WERI-Rb-1 (cell line): ENCODE data around the gene SPACDR.

Experiments
- DNase-seq: peaks from one replicate; pipeline ENCODE4 v3.0.0-alpha.2; 2020
- H3K27ac ChIP-seq: fragments of 250-450 bp; sonication (Bioruptor Pico); 2 replicates; pipeline ENCODE4 v1.5.1; 2020; ENCODE audit warnings: mild to moderate bottlenecking, moderate library complexity
- H3K27me3 ChIP-seq: fragments of 250-450 bp; sonication (Bioruptor Pico); 2 replicates; pipeline ENCODE4 v1.5.1; 2021; ENCODE audit warnings: mild to moderate bottlenecking, low read depth, moderate library complexity; ENCODE audit not compliant: insufficient read depth, severe bottlenecking
- H3K36me3 ChIP-seq: fragments of 250-450 bp; sonication (Bioruptor Pico); 2 replicates; pipeline ENCODE4 v1.5.1; 2020; ENCODE audit warnings: mild to moderate bottlenecking, moderate library complexity
- H3K4me3 ChIP-seq: 2 replicates; pipeline ENCODE4 v1.5.1; 2011; ENCODE audit warnings: low read depth, mild to moderate bottlenecking, control low read depth, low read length
- H3K9me3 ChIP-seq: fragments of 250-450 bp; sonication (Bioruptor Pico); 2 replicates; pipeline ENCODE4 v1.5.1; 2021; ENCODE audit warnings: mild to moderate bottlenecking, moderate library complexity; ENCODE audit not compliant: severe bottlenecking
- CTCF ChIP-seq: IDR thresholded peaks from 2 replicates; pipeline ENCODE4 v1.5.1; 2011; ENCODE audit warnings: low read depth, mild to moderate bottlenecking, control low read depth, inconsistent platforms, low read length

SPACDR gene

GRCh38 chr7:100476903-100477870, 13.1 kb upstream of the SPACDR start:
- H3K36me3 ChIP-seq, result no peaks in the 10 kb centered on the region
- no peaks in the 10 kb centered on the region for H3K9me3 ChIP-seq
- no peak overlapping the region for H3K27ac ChIP-seq
- TF ChIP-seq CTCF, result no peak
- H3K4me3 ChIP-seq, result no peak overlapping the region
- DNase-seq, result no peak
- no peaks in the 10 kb centered on the region for H3K27me3 ChIP-seq

- no peaks in the 10 kb centered on the region for H3K9me3 ChIP-seq
- no peak overlapping the region for H3K4me3 ChIP-seq
- no peaks in the 10 kb centered on the region for H3K36me3 ChIP-seq
- no peak overlapping the region for H3K27ac ChIP-seq
- no peak for TF ChIP-seq CTCF
- no peak for DNase-seq
- no peaks in the 10 kb centered on the region for H3K27me3 ChIP-seq
Observed at GRCh38 chr7:100476101-100476780, 12.2 kb upstream of the SPACDR start.

- no peak overlapping the region for H3K4me3 ChIP-seq
Observed at GRCh38 chr7:100475549-100475948, 11.5 kb upstream of the SPACDR start.

GRCh38 chr7:100472854-100473499, 8.9 kb upstream of the SPACDR start:
- no peak for TF ChIP-seq CTCF
- Histone ChIP-seq H3K9me3 (no peaks in the 10 kb centered on the region), H3K27me3 (no peaks in the 10 kb centered on the region), H3K36me3 (no peaks in the 10 kb centered on the region), H3K4me3 (no peak overlapping the region), H3K27ac (no peak overlapping the region)
- DNase-seq, result no peak

More at GRCh38 chr7:100475549-100475948, 11.5 kb upstream of the SPACDR start:
- Histone ChIP-seq H3K27me3 (no peaks in the 10 kb centered on the region), H3K9me3 (no peaks in the 10 kb centered on the region), H3K36me3 (no peaks in the 10 kb centered on the region), H3K27ac (no peak overlapping the region)
- DNase-seq, result no peak
- no peak for TF ChIP-seq CTCF

- H3K9me3 ChIP-seq, result no peaks in the 10 kb centered on the region
- H3K36me3 ChIP-seq, result no peaks in the 10 kb centered on the region
- DNase-seq, result no peak
- H3K4me3 ChIP-seq, result no peak overlapping the region
- no peak overlapping the region for H3K27ac ChIP-seq
- no peak for TF ChIP-seq CTCF
- no peaks in the 10 kb centered on the region for H3K27me3 ChIP-seq
Observed at GRCh38 chr7:100472121-100472851, 8.2 kb upstream of the SPACDR start.
